ENCODE measurements around the gene DPYSL5. TPM values are rescaled to one million over a fixed set of nuclear protein-coding genes. Genes with fewer than 3 reads are reported as not detected.

Gene DPYSL5
- total RNA-seq, 1 donor from 2014 or later: 0.11 TPM

- TF ChIP-seq, protein P1, sequence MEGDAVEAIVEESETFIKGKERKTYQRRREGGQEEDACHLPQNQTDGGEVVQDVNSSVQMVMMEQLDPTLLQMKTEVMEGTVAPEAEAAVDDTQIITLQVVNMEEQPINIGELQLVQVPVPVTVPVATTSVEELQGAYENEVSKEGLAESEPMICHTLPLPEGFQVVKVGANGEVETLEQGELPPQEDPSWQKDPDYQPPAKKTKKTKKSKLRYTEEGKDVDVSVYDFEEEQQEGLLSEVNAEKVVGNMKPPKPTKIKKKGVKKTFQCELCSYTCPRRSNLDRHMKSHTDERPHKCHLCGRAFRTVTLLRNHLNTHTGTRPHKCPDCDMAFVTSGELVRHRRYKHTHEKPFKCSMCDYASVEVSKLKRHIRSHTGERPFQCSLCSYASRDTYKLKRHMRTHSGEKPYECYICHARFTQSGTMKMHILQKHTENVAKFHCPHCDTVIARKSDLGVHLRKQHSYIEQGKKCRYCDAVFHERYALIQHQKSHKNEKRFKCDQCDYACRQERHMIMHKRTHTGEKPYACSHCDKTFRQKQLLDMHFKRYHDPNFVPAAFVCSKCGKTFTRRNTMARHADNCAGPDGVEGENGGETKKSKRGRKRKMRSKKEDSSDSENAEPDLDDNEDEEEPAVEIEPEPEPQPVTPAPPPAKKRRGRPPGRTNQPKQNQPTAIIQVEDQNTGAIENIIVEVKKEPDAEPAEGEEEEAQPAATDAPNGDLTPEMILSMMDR (IDR thresholded peaks at IDR 0.05): no peak
- DNase-seq (ENCODE audit: extremely low spot score, unreplicated experiment): no peak
- H3K4me3 Mint-ChIP-seq (ENCODE audit: unreplicated experiment): no peak overlapping the region
Observed at GRCh38 chr2:26910176-26910575, 62.2 kb downstream of the DPYSL5 start.

GRCh38 chr2:26911911-26912861 lies 64.3 kb downstream of the DPYSL5 start:
- no peaks in the 10 kb centered on the region for H3K36me3 Mint-ChIP-seq (ENCODE audit: unreplicated experiment)
- H3K9me3 Mint-ChIP-seq (ENCODE audit: unreplicated experiment): peaks cover 11% of the 10 kb centered on the region
- peak; percentile 57 for DNase-seq (ENCODE audit: extremely low spot score, unreplicated experiment)
- H3K27me3 Mint-ChIP-seq (ENCODE audit: unreplicated experiment): peaks cover 65% of the 10 kb centered on the region
- TF ChIP-seq, protein P1 (IDR thresholded peaks at IDR 0.05): no peak
- no peak overlapping the region for H3K27ac Mint-ChIP-seq (ENCODE audit: unreplicated experiment)
- no peaks in the 10 kb centered on the region for H3K4me1 Mint-ChIP-seq (ENCODE audit: unreplicated experiment)
- H3K4me3 Mint-ChIP-seq (ENCODE audit: unreplicated experiment): no peak overlapping the region

More at GRCh38 chr2:26910176-26910575, 62.2 kb downstream of the DPYSL5 start:
- no peaks in the 10 kb centered on the region for H3K36me3 Mint-ChIP-seq (ENCODE audit: unreplicated experiment)
- H3K27me3 Mint-ChIP-seq (ENCODE audit: unreplicated experiment): peaks cover 70% of the 10 kb centered on the region
- H3K9me3 Mint-ChIP-seq (ENCODE audit: unreplicated experiment): peaks cover 11% of the 10 kb centered on the region
- H3K27ac Mint-ChIP-seq (ENCODE audit: unreplicated experiment): no peak overlapping the region
- H3K4me1 Mint-ChIP-seq (ENCODE audit: unreplicated experiment): no peaks in the 10 kb centered on the region

- Mint-ChIP-seq H3K9me3 (ENCODE audit: unreplicated experiment) (peaks cover 11% of the 10 kb centered on the region), H3K27ac (ENCODE audit: unreplicated experiment) (no peak overlapping the region), H3K4me3 (ENCODE audit: unreplicated experiment) (no peak overlapping the region), H3K4me1 (ENCODE audit: unreplicated experiment) (no peaks in the 10 kb centered on the region), H3K27me3 (ENCODE audit: unreplicated experiment) (peaks cover 53% of the 10 kb centered on the region), H3K36me3 (ENCODE audit: unreplicated experiment) (no peaks in the 10 kb centered on the region)
- peak; percentile 3 for DNase-seq (ENCODE audit: extremely low spot score, unreplicated experiment)
- TF ChIP-seq, protein P1 (IDR thresholded peaks at IDR 0.05): no peak
Observed at GRCh38 chr2:26913606-26913998, 65.7 kb downstream of the DPYSL5 start.

DNA sequence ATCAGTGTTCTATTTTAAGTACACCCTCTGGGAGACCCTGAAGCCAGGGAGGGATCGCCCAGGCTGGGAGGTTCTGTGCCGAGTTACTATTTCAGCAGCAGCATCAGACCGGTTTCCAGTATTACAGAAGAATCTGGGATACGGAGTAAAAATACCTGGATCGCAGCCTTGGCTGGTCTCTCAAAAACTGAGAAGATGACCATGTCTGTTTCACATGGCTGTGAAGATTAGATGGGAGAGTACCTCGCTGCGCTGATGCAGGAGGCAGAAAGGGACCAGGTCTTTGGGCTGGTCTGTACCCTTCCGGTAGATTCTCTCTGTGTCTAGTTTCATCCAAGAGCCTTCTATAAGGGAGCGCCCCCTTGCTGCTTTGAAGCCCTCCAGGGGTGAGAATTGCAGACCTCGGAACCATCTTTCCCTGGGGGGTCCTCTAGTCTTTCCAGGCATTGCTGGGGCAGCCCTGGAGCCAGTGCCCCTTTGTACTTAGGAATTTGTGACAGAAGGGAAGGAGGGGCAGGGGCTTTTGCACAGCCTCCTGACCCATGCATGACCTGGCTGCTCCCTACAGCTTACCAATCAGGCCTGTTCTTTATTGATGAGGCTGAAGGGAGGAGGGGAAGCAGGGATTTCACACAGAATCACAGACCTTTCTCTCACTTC lies 66.2 kb downstream of the DPYSL5 start:
- peak; percentile 69 for DNase-seq (ENCODE audit: extremely low spot score, unreplicated experiment)
- no peak overlapping the region for H3K4me3 Mint-ChIP-seq (ENCODE audit: unreplicated experiment)
- H3K27me3 Mint-ChIP-seq (ENCODE audit: unreplicated experiment): peaks cover 49% of the 10 kb centered on the region
- H3K4me1 Mint-ChIP-seq (ENCODE audit: unreplicated experiment): no peaks in the 10 kb centered on the region
- H3K9me3 Mint-ChIP-seq (ENCODE audit: unreplicated experiment): peaks cover 11% of the 10 kb centered on the region
- no peaks in the 10 kb centered on the region for H3K36me3 Mint-ChIP-seq (ENCODE audit: unreplicated experiment)
- no peak overlapping the region for H3K27ac Mint-ChIP-seq (ENCODE audit: unreplicated experiment)
- TF ChIP-seq, protein P1 (IDR thresholded peaks at IDR 0.05): no peak
